ENCODE results near the gene LPP. TPM values are rescaled to one million over a fixed set of nuclear protein-coding genes. Genes with fewer than 3 reads are reported as not detected.

The LPP gene
- total RNA-seq, 6 experiments from 2014 or later, result 84.1 to 121 (median 102) TPM

DNA sequence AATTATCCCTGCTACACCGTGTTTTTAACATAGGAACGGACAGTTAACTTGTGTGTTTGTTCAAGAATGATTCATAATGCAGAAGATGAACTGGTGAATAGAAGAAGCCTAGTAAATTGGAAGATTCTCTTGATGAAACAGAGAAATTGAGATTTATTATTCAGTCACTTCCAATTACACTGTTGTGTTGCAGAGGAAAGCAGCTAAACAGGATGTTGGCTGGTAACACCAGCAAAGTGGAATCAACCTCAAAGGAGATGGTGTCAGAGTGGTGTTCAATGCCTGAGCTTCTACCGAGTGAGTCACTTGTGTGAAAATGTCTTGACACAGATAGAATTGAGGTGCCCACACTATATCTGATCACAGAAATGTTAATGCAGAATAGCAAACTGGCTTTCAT is 399.6 kb downstream of the LPP start:
- Mint-ChIP-seq H3K27me3 (ENCODE audit: insufficient read depth) (no peaks in the 10 kb centered on the region), H3K9me3 (no peaks in the 10 kb centered on the region), H3K4me1 (ENCODE audit: low read depth) (peaks cover 8% of the 10 kb centered on the region), H3K4me3 (no peak overlapping the region), H3K27ac (no peak overlapping the region), H3K36me3 (ENCODE audit: low read depth) (peaks cover 2% of the 10 kb centered on the region)
- no peak for TF ChIP-seq CTCF (IDR thresholded peaks at IDR 0.05)
- no peak for DNase-seq

DNA sequence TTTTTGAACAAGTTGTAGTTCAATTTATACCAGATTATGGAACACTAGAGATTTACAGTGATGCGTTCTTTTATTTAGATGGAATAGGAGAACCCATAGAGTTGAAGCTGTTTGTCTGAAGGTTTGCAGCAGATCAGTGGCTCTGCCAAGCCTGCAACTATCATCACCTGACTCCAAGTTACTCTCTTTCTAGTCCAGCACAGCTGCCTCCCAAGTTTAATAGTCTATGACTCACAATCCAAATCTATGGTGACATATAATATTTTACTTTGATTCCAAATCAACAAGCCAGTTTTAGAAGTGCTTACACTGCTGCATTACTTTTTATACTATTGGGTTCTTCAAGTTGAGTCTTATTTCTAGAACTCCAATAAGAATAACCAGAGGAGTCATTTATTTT is 400.4 kb downstream of the LPP start:
- TF ChIP-seq CTCF (IDR thresholded peaks at IDR 0.05), result no peak
- Mint-ChIP-seq H3K27ac (no peak overlapping the region), H3K4me1 (ENCODE audit: low read depth) (peaks cover 15% of the 10 kb centered on the region), H3K27me3 (ENCODE audit: insufficient read depth) (no peaks in the 10 kb centered on the region), H3K9me3 (no peaks in the 10 kb centered on the region), H3K4me3 (no peak overlapping the region), H3K36me3 (ENCODE audit: low read depth) (no peaks in the 10 kb centered on the region)
- DNase-seq, result peak; percentile 26

- Mint-ChIP-seq H3K4me1 (ENCODE audit: low read depth) (peaks cover 16% of the 10 kb centered on the region), H3K4me3 (no peak overlapping the region), H3K27me3 (ENCODE audit: insufficient read depth) (no peaks in the 10 kb centered on the region), H3K27ac (no peak overlapping the region), H3K9me3 (no peaks in the 10 kb centered on the region), H3K36me3 (ENCODE audit: low read depth) (no peaks in the 10 kb centered on the region)
- no peak for TF ChIP-seq CTCF (IDR thresholded peaks at IDR 0.05)
- DNase-seq, result no peak
These were observed 403.3 kb downstream of the LPP start for GRCh38 chr3:188557235-188557634.

DNA sequence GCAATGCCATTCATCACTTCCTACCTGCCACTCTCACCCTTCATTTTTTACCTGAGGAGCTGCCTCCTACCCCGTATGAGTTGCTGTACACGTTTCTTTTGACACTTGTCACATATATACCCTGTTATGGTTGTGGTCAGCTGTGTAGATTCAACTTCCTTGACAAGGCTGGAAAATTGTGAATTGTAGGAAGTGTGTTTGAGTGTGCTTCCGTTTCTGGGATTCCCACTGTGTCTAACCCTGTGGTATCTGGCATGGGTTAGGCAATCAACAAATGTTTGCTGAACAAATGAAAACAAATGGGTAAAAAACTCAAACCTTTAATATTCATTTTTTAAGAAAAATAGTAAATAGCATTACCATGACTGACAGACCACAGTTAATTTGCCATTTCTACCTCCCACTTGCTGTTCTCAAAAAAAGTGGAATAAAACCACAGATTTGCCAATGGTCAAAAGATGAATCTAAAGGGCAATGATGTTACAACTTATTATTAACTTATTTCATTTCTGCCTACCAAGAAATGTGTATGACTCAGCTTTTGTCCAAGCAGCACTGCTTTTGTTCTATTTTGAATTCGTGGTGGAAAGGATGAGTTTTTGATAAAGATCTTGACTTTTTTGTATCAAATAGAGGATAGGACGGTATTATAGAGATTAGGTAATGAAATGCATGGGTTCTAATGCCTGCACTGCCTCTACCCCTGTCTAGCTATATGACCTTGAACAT is 404.6 kb downstream of the LPP start:
- DNase-seq, result no peak
- H3K27me3 Mint-ChIP-seq (ENCODE audit: insufficient read depth), result no peaks in the 10 kb centered on the region
- H3K9me3 Mint-ChIP-seq, result no peaks in the 10 kb centered on the region
- H3K36me3 Mint-ChIP-seq (ENCODE audit: low read depth), result no peaks in the 10 kb centered on the region
- peaks cover 16% of the 10 kb centered on the region for H3K4me1 Mint-ChIP-seq (ENCODE audit: low read depth)
- H3K27ac Mint-ChIP-seq, result no peak overlapping the region
- no peak overlapping the region for H3K4me3 Mint-ChIP-seq
- no peak for TF ChIP-seq CTCF (IDR thresholded peaks at IDR 0.05)

- H3K4me3 Mint-ChIP-seq, result no peak overlapping the region
- H3K36me3 Mint-ChIP-seq (ENCODE audit: low read depth), result no peaks in the 10 kb centered on the region
- no peak for DNase-seq
- H3K27me3 Mint-ChIP-seq (ENCODE audit: insufficient read depth), result no peaks in the 10 kb centered on the region
- H3K9me3 Mint-ChIP-seq, result no peaks in the 10 kb centered on the region
- no peak overlapping the region for H3K27ac Mint-ChIP-seq
- peaks cover 16% of the 10 kb centered on the region for H3K4me1 Mint-ChIP-seq (ENCODE audit: low read depth)
- no peak for TF ChIP-seq CTCF (IDR thresholded peaks at IDR 0.05)
These were observed 405.1 kb downstream of the LPP start for GRCh38 chr3:188559072-188559429.

Data from HFFc6 (cell line).